IPS-11a (cell line): ENCODE results near the gene TCF25.
"Not testable (repeated sequence)": the region's sequence is repeated elsewhere in the genome, so short reads cannot be mapped to it uniquely, and the experiment has no call there.

Experiments
- H3K4me3 ChIP-seq: one replicate; pipeline ENCODE4 v1.5.1; 2013; ENCODE audit warnings: low read depth, low read length, control low read depth

TCF25 gene

GRCh38 chr16:89871895-89872294 lies 1.5 kb upstream of the TCF25 start:
- no peak overlapping the region for H3K4me3 ChIP-seq

GRCh38 chr16:89873972-89874689 lies 739 bp downstream of the TCF25 start:
- H3K4me3 ChIP-seq: peak overlapping the region; percentile 65

- not testable (repeated sequence) for H3K4me3 ChIP-seq
Observed at GRCh38 chr16:89879123-89879522, 5.7 kb downstream of the TCF25 start.

GRCh38 chr16:89880477-89881367 lies 7.3 kb downstream of the TCF25 start:
- H3K4me3 ChIP-seq: no peak overlapping the region

- H3K4me3 ChIP-seq: no peak overlapping the region
Observed at GRCh38 chr16:89881368-89881730, 8.0 kb downstream of the TCF25 start.

GRCh38 chr16:89883346-89884040 lies 10.1 kb downstream of the TCF25 start:
- no peak overlapping the region for H3K4me3 ChIP-seq

GRCh38 chr16:89884041-89884421 lies 10.6 kb downstream of the TCF25 start:
- H3K4me3 ChIP-seq: no peak overlapping the region

GRCh38 chr16:89887243-89887642 lies 13.9 kb downstream of the TCF25 start:
- H3K4me3 ChIP-seq: no peak overlapping the region

- no peak overlapping the region for H3K4me3 ChIP-seq
Observed at GRCh38 chr16:89890200-89890599, 16.8 kb downstream of the TCF25 start.

- H3K4me3 ChIP-seq: no peak overlapping the region
Observed at GRCh38 chr16:89890886-89891657, 17.7 kb downstream of the TCF25 start.

GRCh38 chr16:89892055-89892630 lies 18.8 kb downstream of the TCF25 start:
- H3K4me3 ChIP-seq: no peak overlapping the region

GRCh38 chr16:89892635-89893034 lies 19.2 kb downstream of the TCF25 start:
- H3K4me3 ChIP-seq: no peak overlapping the region

GRCh38 chr16:89893642-89894548 lies 20.5 kb downstream of the TCF25 start:
- no peak overlapping the region for H3K4me3 ChIP-seq

- H3K4me3 ChIP-seq: no peak overlapping the region
Observed at GRCh38 chr16:89895482-89896250, 22.3 kb downstream of the TCF25 start.

- H3K4me3 ChIP-seq: no peak overlapping the region
Observed at GRCh38 chr16:89897204-89897603, 23.8 kb downstream of the TCF25 start.

GRCh38 chr16:89898201-89898967 lies 25.0 kb downstream of the TCF25 start:
- no peak overlapping the region for H3K4me3 ChIP-seq

- no peak overlapping the region for H3K4me3 ChIP-seq
Observed at GRCh38 chr16:89899879-89900481, 26.6 kb downstream of the TCF25 start.

- no peak overlapping the region for H3K4me3 ChIP-seq
Observed at GRCh38 chr16:89900885-89901284, 27.5 kb downstream of the TCF25 start.
